Neuronal stem cell (in vitro differentiated cells): Measurements from ENCODE around the gene AMBRA1.

ENCODE experiments used
- DNase-seq: peaks from one replicate; pipeline ENCODE4 v3.0.0-alpha.2; 2013; ENCODE audit warnings: low spot score
- H2AFZ ChIP-seq: one replicate; pipeline ENCODE4 v1.6.1; 2013; ENCODE audit warnings: mild to moderate bottlenecking, low read length, inconsistent platforms
- H2AK5ac ChIP-seq: 2 replicates; pipeline ENCODE4 v1.6.1; 2013; ENCODE audit warnings: low read depth, mild to moderate bottlenecking, inconsistent platforms, low read length, moderate library complexity, mixed read lengths
- H2BK120ac ChIP-seq: 2 replicates; pipeline ENCODE4 v1.6.1; 2013; ENCODE audit warnings: low read depth, mild to moderate bottlenecking, inconsistent platforms, low read length, moderate library complexity, mixed read lengths
- H2BK12ac ChIP-seq: one replicate; pipeline ENCODE4 v1.6.1; 2013; ENCODE audit warnings: low read length, inconsistent platforms
- H2BK15ac ChIP-seq: 2 replicates; pipeline ENCODE4 v1.6.1; 2013; ENCODE audit warnings: mild to moderate bottlenecking, low read length, inconsistent platforms, mixed read lengths
- H2BK5ac ChIP-seq: one replicate; pipeline ENCODE4 v1.6.1; 2013; ENCODE audit warnings: inconsistent platforms, mild to moderate bottlenecking, low read length, moderate library complexity
- H3K14ac ChIP-seq: one replicate; pipeline ENCODE4 v1.6.1; 2013; ENCODE audit warnings: low read length, inconsistent platforms
- H3K18ac ChIP-seq: 2 replicates; pipeline ENCODE4 v1.6.1; 2013; ENCODE audit warnings: low read length, inconsistent platforms
- H3K23ac ChIP-seq: 2 replicates; pipeline ENCODE4 v1.6.1; 2013; ENCODE audit warnings: low read depth, mild to moderate bottlenecking, mixed read lengths, low read length, inconsistent platforms; ENCODE audit not compliant: poor library complexity
- H3K27ac ChIP-seq: replicated peaks from 3 replicates; pipeline ENCODE4 v1.5.1; 2013; ENCODE audit warnings: low read length, inconsistent platforms
- H3K27me3 ChIP-seq, 3 experiments: 2 replicates each; pipeline ENCODE4 v1.6.1; 2013; ENCODE audit warnings: low read length in 3 of 3, mild to moderate bottlenecking in 2 of 3, inconsistent platforms in 1 of 3, low read depth in 1 of 3, mixed read lengths in 1 of 3, moderate library complexity in 1 of 3; ENCODE audit not compliant: control insufficient read depth in 3 of 3, insufficient read depth in 3 of 3
- H3K36me3 ChIP-seq, 2 donors: replicated peaks in 1 of 2; 2 replicates each; pipeline ENCODE4 v1.6.1; 2013; ENCODE audit warnings: low read length in 2 of 2; ENCODE audit not compliant: control insufficient read depth in 2 of 2, insufficient read depth in 2 of 2
- H3K4ac ChIP-seq: 2 replicates; pipeline ENCODE4 v1.6.1; 2013; ENCODE audit warnings: inconsistent platforms, mild to moderate bottlenecking, low read length, moderate library complexity
- H3K4me1 ChIP-seq, 2 donors: 1 replicate in 1 of 2; 2 replicates in 1 of 2; pipeline ENCODE4 v1.6.1; 2013; ENCODE audit warnings: low read length in 2 of 2, low read depth in 1 of 2; ENCODE audit not compliant: control insufficient read depth in 2 of 2, insufficient read depth in 1 of 2
- H3K4me2 ChIP-seq: one replicate; pipeline ENCODE4 v1.6.1; 2013; ENCODE audit warnings: mild to moderate bottlenecking, low read length, inconsistent platforms; ENCODE audit not compliant: insufficient read depth, poor library complexity, severe bottlenecking
- H3K4me3 ChIP-seq, 2 donors: 2 replicates each; pipeline ENCODE4 v1.5.1; 2013; ENCODE audit warnings: low read length in 2 of 2, mild to moderate bottlenecking in 2 of 2, inconsistent platforms in 1 of 2, moderate library complexity in 1 of 2
- H3K79me1 ChIP-seq: one replicate; pipeline ENCODE4 v1.6.1; 2013; ENCODE audit warnings: low read depth, mild to moderate bottlenecking, inconsistent platforms, low read length, moderate library complexity
- H3K9ac ChIP-seq: one replicate; pipeline ENCODE4 v1.6.1; 2013; ENCODE audit warnings: mild to moderate bottlenecking, low read depth, low read length, inconsistent platforms; ENCODE audit not compliant: poor library complexity
- H3K9me3 ChIP-seq, 2 donors: replicated peaks in 1 of 2; 2 replicates each; pipeline versions ENCODE3 to v1.6.1; 2013; ENCODE audit warnings: low read length in 2 of 2, mild to moderate bottlenecking in 2 of 2, inconsistent platforms in 1 of 2, low read depth in 1 of 2, mixed read lengths in 1 of 2, moderate library complexity in 1 of 2; ENCODE audit not compliant: control insufficient read depth in 2 of 2, insufficient read depth in 1 of 2
- H4K8ac ChIP-seq: one replicate; pipeline ENCODE4 v1.6.1; 2013; ENCODE audit warnings: low read depth, mild to moderate bottlenecking, inconsistent platforms, low read length, moderate library complexity
- H4K91ac ChIP-seq: one replicate; pipeline ENCODE4 v1.6.1; 2013; ENCODE audit warnings: low read length, low read depth, mild to moderate bottlenecking, inconsistent platforms; ENCODE audit not compliant: poor library complexity
- WGBS, 2 donors: extraction: QIAGEN DNeasy Blood & Tissue Kit; methylation state at CpG; one replicate each; pipeline ENCODE4 v1.1.7; 2013; ENCODE audit warnings: missing lambda C conversion rate in 2 of 2, mixed read lengths in 1 of 2; ENCODE audit not compliant: insufficient read length in 2 of 2, insufficient replicate concordance in 1 of 2; ENCODE audit errors: extremely low coverage in 2 of 2; 5-methylcytosine and 5-hydroxymethylcytosine counted together

The AMBRA1 gene

GRCh38 chr11:46641639-46642038, 47.8 kb upstream of the AMBRA1 start:
- Histone ChIP-seq H4K8ac (no peak overlapping the region), H3K4me1 (no peaks in the 10 kb centered on the region), H3K27me3 (no peaks in the 10 kb centered on the region), H4K91ac (no peak overlapping the region), H2BK5ac (no peak overlapping the region), H2BK12ac (no peak overlapping the region), H3K36me3 (peaks cover 7 to 55% of the 10 kb centered on the region in 2 donors), H3K14ac (no peak overlapping the region), H3K18ac (no peak overlapping the region), H3K4ac (no peak overlapping the region), H3K79me1 (peaks cover 1% of the 10 kb centered on the region), H2AFZ (no peak overlapping the region), H3K4me3 (peak overlapping the region in 1 of 2 donors; percentile 50), H3K4me2 (no peak overlapping the region), H2BK120ac (no peak overlapping the region), H3K27ac (no peak overlapping the region), H2AK5ac (no peak overlapping the region), H3K23ac (no peak overlapping the region), H2BK15ac (no peak overlapping the region), H3K9me3 (peaks cover 0 to 3% of the 10 kb centered on the region in 2 donors), H3K9ac (no peak overlapping the region)
- DNase-seq: no peak
- WGBS, 2 donors: no CpG with 5 or more reads among the region's 3 CpGs

GRCh38 chr11:46640036-46640788, 46.4 kb upstream of the AMBRA1 start:
- peaks cover 1% of the 10 kb centered on the region for H3K79me1 ChIP-seq
- peaks cover 0 to 3% of the 10 kb centered on the region in 2 donors for H3K9me3 ChIP-seq
- H3K27ac ChIP-seq: no peak overlapping the region
- no peak overlapping the region for H3K4me3 ChIP-seq
- H4K91ac ChIP-seq: no peak overlapping the region
- no peak overlapping the region for H3K18ac ChIP-seq
- H3K9ac ChIP-seq: no peak overlapping the region
- no peak overlapping the region for H2AK5ac ChIP-seq
- no peak overlapping the region for H2BK120ac ChIP-seq
- H3K4me2 ChIP-seq: no peak overlapping the region
- no peaks in the 10 kb centered on the region for H3K4me1 ChIP-seq
- H2AFZ ChIP-seq: no peak overlapping the region
- no CpG with 5 or more reads among the region's 6 CpGs for WGBS, 2 donors
- H3K23ac ChIP-seq: no peak overlapping the region
- no peak overlapping the region for H3K4ac ChIP-seq
- H2BK5ac ChIP-seq: no peak overlapping the region
- no peak overlapping the region for H2BK12ac ChIP-seq
- H3K27me3 ChIP-seq: no peaks in the 10 kb centered on the region
- no peak overlapping the region for H3K14ac ChIP-seq
- H3K36me3 ChIP-seq: peaks cover 2 to 51% of the 10 kb centered on the region in 2 donors
- no peak for DNase-seq
- H4K8ac ChIP-seq: no peak overlapping the region
- no peak overlapping the region for H2BK15ac ChIP-seq

DNA sequence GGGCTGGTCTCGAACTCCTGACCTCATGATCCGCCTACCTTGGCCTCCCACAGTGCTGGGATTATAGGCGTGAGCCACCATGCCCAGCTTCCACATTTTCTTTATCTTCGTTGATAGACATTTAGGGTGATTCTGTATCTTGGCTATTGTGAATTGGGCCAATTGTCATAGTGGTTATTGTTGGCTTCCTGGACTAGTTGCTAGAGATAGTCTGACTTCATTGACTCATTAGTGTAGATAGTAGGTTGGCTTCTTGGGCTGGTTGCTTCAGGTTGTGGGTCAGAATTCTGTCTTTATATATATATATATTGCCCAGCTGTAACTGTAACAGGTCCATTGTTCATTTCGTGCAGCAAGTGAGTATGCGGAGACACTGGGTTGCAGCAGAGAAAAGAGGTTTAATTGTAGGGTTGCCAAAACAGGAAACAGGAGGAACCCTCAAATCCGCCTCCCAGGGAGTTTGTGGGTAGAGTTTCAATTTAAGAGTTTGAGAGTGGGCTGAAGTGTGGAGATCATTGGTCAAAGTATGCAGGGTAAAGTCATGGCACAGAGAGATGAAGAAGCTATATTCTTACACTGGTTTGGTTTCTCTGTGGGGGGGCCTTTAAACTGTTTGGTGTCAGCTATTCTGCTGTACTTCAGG, 45.5 kb upstream of the AMBRA1 start:
- Histone ChIP-seq H3K9ac (no peak overlapping the region), H2BK120ac (no peak overlapping the region), H3K27me3 (no peaks in the 10 kb centered on the region), H3K23ac (no peak overlapping the region), H4K91ac (no peak overlapping the region), H2BK12ac (no peak overlapping the region), H2AK5ac (no peak overlapping the region), H3K4ac (no peak overlapping the region), H3K79me1 (peaks cover 1% of the 10 kb centered on the region), H2AFZ (no peak overlapping the region), H3K9me3 (peaks cover 0 to 3% of the 10 kb centered on the region in 2 donors), H3K4me2 (no peak overlapping the region), H3K27ac (no peak overlapping the region), H3K4me3 (no peak overlapping the region), H2BK5ac (no peak overlapping the region), H3K36me3 (peaks cover 2 to 42% of the 10 kb centered on the region in 2 donors), H2BK15ac (no peak overlapping the region), H4K8ac (no peak overlapping the region), H3K14ac (no peak overlapping the region), H3K4me1 (no peaks in the 10 kb centered on the region), H3K18ac (no peak overlapping the region)
- no peak for DNase-seq
- no CpG with 5 or more reads among the region's 7 CpGs for WGBS, 2 donors

GRCh38 chr11:46637546-46637945, 43.7 kb upstream of the AMBRA1 start:
- no peak overlapping the region for H3K27ac ChIP-seq
- H2AFZ ChIP-seq: no peak overlapping the region
- H4K91ac ChIP-seq: no peak overlapping the region
- H3K23ac ChIP-seq: no peak overlapping the region
- no peak overlapping the region for H3K4me2 ChIP-seq
- no peak for DNase-seq
- H3K4ac ChIP-seq: no peak overlapping the region
- H3K9ac ChIP-seq: no peak overlapping the region
- peaks cover 1% of the 10 kb centered on the region for H3K79me1 ChIP-seq
- no peak overlapping the region for H2BK12ac ChIP-seq
- no peak overlapping the region for H2AK5ac ChIP-seq
- H4K8ac ChIP-seq: no peak overlapping the region
- no peak overlapping the region for H3K4me3 ChIP-seq
- no peaks in the 10 kb centered on the region for H3K27me3 ChIP-seq
- no peak overlapping the region for H3K18ac ChIP-seq
- peaks cover 2 to 37% of the 10 kb centered on the region in 2 donors for H3K36me3 ChIP-seq
- H3K4me1 ChIP-seq: no peaks in the 10 kb centered on the region
- no peak overlapping the region for H2BK5ac ChIP-seq
- H3K14ac ChIP-seq: no peak overlapping the region
- H2BK120ac ChIP-seq: no peak overlapping the region
- H3K9me3 ChIP-seq: no peaks in the 10 kb centered on the region
- no peak overlapping the region for H2BK15ac ChIP-seq
- no CpG with 5 or more reads among the region's 5 CpGs for WGBS, 2 donors
